Right lobe of liver (tissue), 6 donors: ENCODE measurements around the gene AK5. TPM values are rescaled to one million over a fixed set of nuclear protein-coding genes. Genes with fewer than 3 reads are reported as not detected.
A peak's percentile ranks its signal among the peaks of the same experiment; 100 is the strongest.
"Not testable (repeated sequence)": the region's sequence is repeated elsewhere in the genome, so short reads cannot be mapped to it uniquely, and the experiment has no call there.

Experiments used
- ATAC-seq, 4 donors: fragments of 200-7000 bp; cut with Tn5 transposase; one replicate each; pipeline ENCODE4 v1.9.1; 2020; ENCODE audit warnings: mild to moderate bottlenecking in 4 of 4, moderate library complexity in 4 of 4
- DNase-seq, 3 donors: peaks; one replicate each; pipeline ENCODE4 v3.0.0-alpha.2; 2020
- H3K27ac ChIP-seq, 3 donors: fragments of 200-600 bp; one replicate each; pipeline ENCODE4 v1.8.0; 2022
- H3K27me3 ChIP-seq, 2 donors: fragments of 200-600 bp; one replicate each; pipeline ENCODE4 v1.8.0; 2022
- H3K36me3 ChIP-seq, 4 donors: fragments of 200-600 bp; sonication (generic) in 1 of 4; one replicate each; pipeline versions ENCODE4 v1.5.1 to v1.8.0; 2017 to 2022; ENCODE audit warnings: control low read depth in 1 of 4
- H3K4me1 ChIP-seq, 4 donors: fragments of 200-600 bp; sonication (generic) in 1 of 4; one replicate each; pipeline versions ENCODE4 v1.5.1 to v1.8.0; 2017 to 2022; ENCODE audit warnings: control low read depth in 1 of 4
- H3K4me3 ChIP-seq, 3 donors: fragments of 200-600 bp; one replicate each; pipeline ENCODE4 v1.8.0; 2022
- H3K9me3 ChIP-seq, 4 donors: fragments of 200-600 bp; sonication (generic) in 1 of 4; one replicate each; pipeline versions ENCODE4 v1.5.1 to v1.8.0; 2017 to 2022; ENCODE audit warnings: control low read depth in 1 of 4
- CTCF ChIP-seq, 4 donors: fragments of 200-600 bp in 3 of 4; fragments of 450-650 bp in 1 of 4; IDR thresholded peaks; one replicate each; pipeline versions ENCODE4 v1.5.1 to v1.8.0; 2016 to 2022; ENCODE audit warnings: antibody characterized with exemption in 4 of 4, mild to moderate bottlenecking in 2 of 4
- POLR2A ChIP-seq: fragments of 450-650 bp; IDR thresholded peaks from one replicate; pipeline ENCODE4 v1.6.1; 2017; ENCODE audit warnings: antibody characterized with exemption, mild to moderate bottlenecking
- WGBS: methylation state at CpG from one replicate; pipeline ENCODE4 v1.1.6; 2018; ENCODE audit warnings: low coverage, low lambda C conversion rate; ENCODE audit not compliant: insufficient coverage; ENCODE audit errors: missing lambda C conversion rate; 5-methylcytosine and 5-hydroxymethylcytosine counted together
- intact Hi-C, 2 donors: fragments of 100-400 bp; cut with DNase I; formaldehyde crosslinking; loops; one replicate each; pipeline versions ENCODE4 v1.11.2 to v1.14.1; 2022
- total RNA-seq, 6 experiments: library from RNA; depleted of rRNA in 2 of 6; stranded (reverse); fragments of >200 nt in 2 of 6; fragmentation: NEBNext Ultra II Directional in 3 of 6; extraction: Animal tissue kit (Norgen Biotek cat#: 25700) in 3 of 6; gene quantifications; one replicate each; pipeline versions ENCODE4 v1.1.0 to v1.2.4, GENCODE V29; 2016 to 2023
- donor health status: DM: no; HTN: yes; CAD: no.
- donor health status: DM: no; HTN: no; CAD: no.
- donor health status: DM: no; HTN: no; CAD: no.
- donor health status: DM: no; HTN: yes; CAD: no.
- donor health status: DM: no; HTN: yes; CAD: no.

AK5 gene
- total RNA-seq, 6 experiments from 2014 or later, result 0.47 to 0.53 TPM; not detected in 4

- WGBS, result 27% methylated on average over 8 of the region's 8 CpGs
- no peaks in the 10 kb centered on the region for H3K4me1 ChIP-seq
- no peak for ATAC-seq
- H3K27me3 ChIP-seq, result no peaks in the 10 kb centered on the region
- no peak for TF ChIP-seq POLR2A
- TF ChIP-seq CTCF (IDR thresholded peaks at IDR 0.05), result no peak
- DNase-seq, result no peak
- no peaks in the 10 kb centered on the region for H3K9me3 ChIP-seq
- no peaks in the 10 kb centered on the region for H3K36me3 ChIP-seq
- H3K4me3 ChIP-seq, result no peak overlapping the region
- intact Hi-C loops, result no loop called here
- no peak overlapping the region for H3K27ac ChIP-seq
These were observed 27.2 kb downstream of the AK5 start for GRCh38 chr1:77308889-77309621.

GRCh38 chr1:77310924-77311323, 29.1 kb downstream of the AK5 start:
- no peaks in the 10 kb centered on the region for H3K4me1 ChIP-seq
- ATAC-seq (no peak), DNase-seq (no peak)
- 40% methylated on average over 3 of the region's 3 CpGs for WGBS
- H3K27ac ChIP-seq, result no peak overlapping the region
- H3K4me3 ChIP-seq, result no peak overlapping the region
- no peaks in the 10 kb centered on the region for H3K9me3 ChIP-seq
- H3K36me3 ChIP-seq, result no peaks in the 10 kb centered on the region
- no peaks in the 10 kb centered on the region for H3K27me3 ChIP-seq
- intact Hi-C loops, result no loop called here
- TF ChIP-seq CTCF (IDR thresholded peaks at IDR 0.05) (no peak), POLR2A (no peak)

DNA sequence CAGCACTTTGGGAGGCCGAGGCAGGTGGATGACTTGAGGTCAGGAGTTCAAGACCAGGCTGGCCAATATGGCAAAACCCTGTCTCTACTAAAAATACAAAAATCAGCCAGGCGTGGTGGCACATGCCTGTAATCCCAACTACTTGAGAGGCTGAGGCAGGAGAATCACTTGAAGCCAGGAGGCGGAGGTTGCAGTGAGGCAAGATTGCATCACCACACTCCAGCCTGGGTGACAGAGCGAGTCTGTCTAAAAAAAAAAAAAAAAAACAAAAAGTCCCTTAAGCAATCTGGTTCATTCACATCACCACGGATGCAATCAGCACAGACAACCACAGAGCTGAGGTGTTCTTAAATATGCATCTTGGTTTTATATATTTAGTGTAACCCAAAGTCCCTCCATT, 30.5 kb downstream of the AK5 start:
- H3K9me3 ChIP-seq, H3K36me3 ChIP-seq, H3K27ac ChIP-seq, ATAC-seq, intact Hi-C loops, H3K27me3 ChIP-seq, H3K4me1 ChIP-seq, H3K4me3 ChIP-seq, DNase-seq: not testable (repeated sequence)
- 46% methylated on average over 3 of the region's 5 CpGs for WGBS

GRCh38 chr1:77313491-77313890, 31.7 kb downstream of the AK5 start:
- WGBS, result 49% methylated on average over 8 of the region's 8 CpGs
- intact Hi-C loops, result no loop called here
- no peaks in the 10 kb centered on the region for H3K4me1 ChIP-seq
- no peaks in the 10 kb centered on the region for H3K27me3 ChIP-seq
- ATAC-seq (peak; percentile 66 to 82 (median 74)), DNase-seq (peak in 1 of 3 donors; percentile 46)
- H3K9me3 ChIP-seq, result no peaks in the 10 kb centered on the region
- H3K4me3 ChIP-seq, result no peak overlapping the region
- H3K27ac ChIP-seq, result no peak overlapping the region
- no peaks in the 10 kb centered on the region for H3K36me3 ChIP-seq
- TF ChIP-seq CTCF (IDR thresholded peaks at IDR 0.05) (peak; percentile 12 to 39 (median 26)), POLR2A (no peak)

DNA sequence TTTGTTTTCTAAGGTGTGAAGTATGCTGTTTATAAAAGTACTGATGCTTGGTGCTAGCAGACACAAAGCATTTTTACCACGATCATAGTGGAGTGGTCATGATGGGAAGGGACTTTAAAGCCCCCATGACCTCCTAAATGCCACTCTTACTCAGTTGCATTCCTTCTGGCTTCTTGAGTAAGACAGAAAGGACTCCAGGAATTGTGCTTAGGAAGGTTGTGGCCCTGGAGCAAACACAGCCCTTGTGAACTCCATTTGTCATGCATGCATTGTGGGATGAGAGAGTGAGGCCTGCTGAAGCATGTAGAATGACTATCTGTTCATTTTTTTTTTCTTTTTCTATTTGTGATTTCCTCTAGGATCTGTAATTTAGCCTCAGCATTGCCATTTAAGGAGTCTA, 34.2 kb downstream of the AK5 start:
- Histone ChIP-seq H3K27me3 (no peaks in the 10 kb centered on the region), H3K36me3 (no peaks in the 10 kb centered on the region), H3K27ac (no peak overlapping the region), H3K4me1 (no peaks in the 10 kb centered on the region), H3K4me3 (no peak overlapping the region), H3K9me3 (no peaks in the 10 kb centered on the region)
- ATAC-seq (no peak), DNase-seq (no peak)
- 33% methylated on average over 1 of the region's 1 CpG for WGBS
- TF ChIP-seq CTCF (IDR thresholded peaks at IDR 0.05) (no peak), POLR2A (no peak)
- intact Hi-C loops, result no loop called here
